Small intestine (tissue), 16 donors: ENCODE results near the gene OR10Z1. TPM values are rescaled to one million over a fixed set of nuclear protein-coding genes. Genes with fewer than 3 reads are reported as not detected.

Source experiments
- DNase-seq, 2 donors: peaks; one replicate each; pipeline versions ENCODE4 v3.0.0 to v3.0.0-alpha.2; 2013
- FAIRE-seq: peaks from 2 replicates; lab custom pipeline; 2012; peaks lifted over from hg19 to GRCh38; lab: Jason Lieb, UNC
- H3K27ac ChIP-seq, 3 donors: one replicate each; pipeline ENCODE4 v1.5.1; 2013; ENCODE audit warnings: low read length in 2 of 3, mild to moderate bottlenecking in 2 of 3, control low read depth in 1 of 3, inconsistent platforms in 1 of 3, low read depth in 1 of 3, moderate library complexity in 1 of 3
- H3K27me3 ChIP-seq, 3 donors: one replicate each; pipeline ENCODE4 v1.6.1; 2013; ENCODE audit warnings: low read length in 3 of 3, inconsistent platforms in 1 of 3; ENCODE audit not compliant: control insufficient read depth in 3 of 3, insufficient read depth in 3 of 3
- H3K36me3 ChIP-seq, 3 donors: one replicate each; pipeline ENCODE4 v1.6.1; 2013; ENCODE audit warnings: low read length in 3 of 3, inconsistent platforms in 1 of 3, low read depth in 1 of 3, mild to moderate bottlenecking in 1 of 3, moderate library complexity in 1 of 3; ENCODE audit not compliant: control insufficient read depth in 3 of 3, insufficient read depth in 2 of 3
- H3K4me1 ChIP-seq, 3 donors: one replicate each; pipeline ENCODE4 v1.6.1; 2013; ENCODE audit warnings: low read length in 2 of 3, inconsistent platforms in 1 of 3, low read depth in 1 of 3, mild to moderate bottlenecking in 1 of 3, moderate library complexity in 1 of 3; ENCODE audit not compliant: control insufficient read depth in 3 of 3, insufficient read depth in 2 of 3
- H3K4me3 ChIP-seq, 3 donors: one replicate each; pipeline ENCODE4 v1.5.1; 2013; ENCODE audit warnings: low read length in 3 of 3, control low read depth in 1 of 3, inconsistent platforms in 1 of 3, low read depth in 1 of 3, mild to moderate bottlenecking in 1 of 3, moderate library complexity in 1 of 3
- H3K9me3 ChIP-seq, 2 donors: one replicate each; pipeline ENCODE4 v1.6.1; 2013; ENCODE audit warnings: low read depth in 1 of 2, low read length in 1 of 2; ENCODE audit not compliant: control insufficient read depth in 2 of 2, insufficient read depth in 1 of 2
- WGBS, 3 donors: extraction: QIAGEN DNeasy Blood & Tissue Kit; methylation state at CpG; one replicate each; pipeline ENCODE4 v1.1.7; 2013; 5-methylcytosine and 5-hydroxymethylcytosine counted together
- long read RNA-seq, 10 donors: transcript quantifications; one replicate each; lab custom pipeline, GENCODE V29; 2026
- polyA plus RNA-seq, 4 donors: library from polyadenylated mRNA; stranded (reverse) in 3 of 4; unstranded in 1 of 4; fragments of 200-250 nt in 3 of 4; fragments of 120-200 nt in 1 of 4; gene quantifications; one replicate each; pipeline versions ENCODE4 v1.2.1 to v1.2.3, GENCODE V29; 2013
- donor health status: healthy with polysubstance abuse.
- donor health status: control.
- donor health status: control.
- donor health status: Bipolar disorder and iron deficiency.
- donor health status: healthy.

The OR10Z1 gene
- polyA plus RNA-seq = under 1 TPM in 1 of 4 donors, not detected in 3; under 0.01 TPM
- long read RNA-seq, donor 1 = 0 reads
- long read RNA-seq, donor 2 = 0 reads
- long read RNA-seq, donor 3 = 0 reads
- long read RNA-seq, donor 4 = 0 reads
- long read RNA-seq, donor 5 = 0 reads
- long read RNA-seq, donor 6 = 0 reads
- long read RNA-seq, donor 7 = 0 reads
- long read RNA-seq, donor 8 = 0 reads
- long read RNA-seq, donor 9 = 0 reads
- long read RNA-seq, donor 10 = 0 reads

GRCh38 chr1:158604968-158605367, at the start of gene OR10Z1:
TSS of gene OR10Z1 (plus strand) at chr1:158605268. CDS start at chr1:158606439, 1,171 bp downstream.
- FAIRE-seq (no peak), DNase-seq (no peak)
- no peaks in the 10 kb centered on the region for H3K4me1 ChIP-seq
- H3K36me3 ChIP-seq = no peaks in the 10 kb centered on the region
- H3K4me3 ChIP-seq = no peak within 1 kb of the TSS
- H3K9me3 ChIP-seq = no peaks in the 10 kb centered on the region
- H3K27ac ChIP-seq = no peak within 1 kb of the TSS
- WGBS, 3 donors = 68 to 76% (median 68%) methylated on average over 1 of the region's 1 CpG
- H3K27me3 ChIP-seq = no peaks in the 10 kb centered on the region

- WGBS, 3 donors = 74 to 97% (median 87%) methylated on average over 1 of the region's 1 CpG
- H3K4me1 ChIP-seq = no peaks in the 10 kb centered on the region
- FAIRE-seq = no peak
- no peak for DNase-seq
- H3K27me3 ChIP-seq = no peaks in the 10 kb centered on the region
- no peak overlapping the region for H3K4me3 ChIP-seq
- no peak overlapping the region for H3K27ac ChIP-seq
- H3K36me3 ChIP-seq = no peaks in the 10 kb centered on the region
- H3K9me3 ChIP-seq = no peaks in the 10 kb centered on the region
These were observed 45.4 kb upstream of the OR10Z1 start for GRCh38 chr1:158559696-158560095.

GRCh38 chr1:158563853-158564252, 41.2 kb upstream of the OR10Z1 start:
- H3K4me3 ChIP-seq = no peak overlapping the region
- FAIRE-seq (no peak), DNase-seq (no peak)
- H3K9me3 ChIP-seq = no peaks in the 10 kb centered on the region
- 72 to 86% (median 80%) methylated on average over 2 of the region's 2 CpGs for WGBS, 3 donors
- H3K4me1 ChIP-seq = no peaks in the 10 kb centered on the region
- H3K27me3 ChIP-seq = no peaks in the 10 kb centered on the region
- no peaks in the 10 kb centered on the region for H3K36me3 ChIP-seq
- H3K27ac ChIP-seq = no peak overlapping the region

GRCh38 chr1:158564608-158565007, 40.5 kb upstream of the OR10Z1 start:
- Histone ChIP-seq H3K27ac (no peak overlapping the region), H3K27me3 (no peaks in the 10 kb centered on the region), H3K4me1 (no peaks in the 10 kb centered on the region), H3K9me3 (no peaks in the 10 kb centered on the region), H3K4me3 (no peak overlapping the region), H3K36me3 (no peaks in the 10 kb centered on the region)
- DNase-seq (no peak), FAIRE-seq (no peak)
- whole genome bisulfite sequencing, 3 donors = 61 to 65% (median 63%) methylated on average over 2 of the region's 2 CpGs

GRCh38 chr1:158570480-158570879, 34.6 kb upstream of the OR10Z1 start, which contains the start of gene OR6P1:
TSS of gene OR6P1 (minus strand) at chr1:158570580. CDS start at chr1:158563604, 6,976 bp downstream.
- Histone ChIP-seq H3K4me1 (no peaks in the 10 kb centered on the region), H3K4me3 (no peak within 1 kb of the TSS), H3K27ac (no peak within 1 kb of the TSS), H3K27me3 (no peaks in the 10 kb centered on the region), H3K36me3 (no peaks in the 10 kb centered on the region), H3K9me3 (no peaks in the 10 kb centered on the region)
- 62 to 81% (median 75%) methylated on average over 3 of the region's 3 CpGs for whole genome bisulfite sequencing, 3 donors
- no peak for FAIRE-seq
- DNase-seq = no peak

GRCh38 chr1:158572226-158572625, 32.8 kb upstream of the OR10Z1 start:
- Histone ChIP-seq H3K4me3 (no peak overlapping the region), H3K4me1 (no peaks in the 10 kb centered on the region), H3K27me3 (no peaks in the 10 kb centered on the region), H3K27ac (no peak overlapping the region), H3K9me3 (no peaks in the 10 kb centered on the region), H3K36me3 (no peaks in the 10 kb centered on the region)
- WGBS, 3 donors = 68 to 87% (median 72%) methylated on average over 1 of the region's 1 CpG
- DNase-seq (no peak), FAIRE-seq (no peak)

GRCh38 chr1:158577561-158577960, 27.5 kb upstream of the OR10Z1 start:
- no peak for DNase-seq
- WGBS, 3 donors = 83 to 90% (median 89%) methylated on average over 3 of the region's 3 CpGs

GRCh38 chr1:158579733-158580132, 25.3 kb upstream of the OR10Z1 start, which contains the start of gene OR10X1:
TSS of gene OR10X1 (minus strand) at chr1:158579899. CDS start at chr1:158579899, 0 bp downstream.
- Histone ChIP-seq H3K4me1 (no peaks in the 10 kb centered on the region), H3K36me3 (no peaks in the 10 kb centered on the region), H3K27me3 (no peaks in the 10 kb centered on the region), H3K9me3 (no peaks in the 10 kb centered on the region), H3K4me3 (no peak within 1 kb of the TSS), H3K27ac (no peak within 1 kb of the TSS)
- DNase-seq (no peak), FAIRE-seq (no peak)
- WGBS, 3 donors = 55 to 69% (median 57%) methylated on average over 1 of the region's 1 CpG

More at GRCh38 chr1:158577561-158577960, 27.5 kb upstream of the OR10Z1 start:
- H3K4me1 ChIP-seq = no peaks in the 10 kb centered on the region
- H3K4me3 ChIP-seq = no peak overlapping the region
- H3K27ac ChIP-seq = no peak overlapping the region
- no peak for FAIRE-seq
- H3K27me3 ChIP-seq = no peaks in the 10 kb centered on the region
- no peaks in the 10 kb centered on the region for H3K9me3 ChIP-seq
- no peaks in the 10 kb centered on the region for H3K36me3 ChIP-seq

GRCh38 chr1:158583962-158584361, 21.1 kb upstream of the OR10Z1 start:
- FAIRE-seq = no peak
- Histone ChIP-seq H3K4me1 (no peaks in the 10 kb centered on the region), H3K36me3 (no peaks in the 10 kb centered on the region), H3K27me3 (no peaks in the 10 kb centered on the region), H3K9me3 (peaks cover 0 to 5% of the 10 kb centered on the region in 2 donors), H3K27ac (no peak overlapping the region), H3K4me3 (no peak overlapping the region)
- WGBS, 3 donors = 68 to 83% (median 78%) methylated on average over 4 of the region's 4 CpGs
- no peak for DNase-seq
